H54 (cell line): ENCODE measurements around the gene RADIL.
"Not testable (repeated sequence)": the region's sequence is repeated elsewhere in the genome, so short reads cannot be mapped to it uniquely, and the experiment has no call there.

Source experiments
- DNase-seq: peaks from one replicate; pipeline ENCODE4 v3.0.0; 2011; ENCODE audit warnings: low spot score, mixed read lengths; ENCODE audit not compliant: insufficient read length
- FAIRE-seq: peaks from 3 replicates; lab custom pipeline; 2011; peaks lifted over from hg19 to GRCh38; lab: Jason Lieb, UNC
- POLR2A ChIP-seq: IDR thresholded peaks from 2 replicates; pipeline ENCODE4 v1.6.1; 2011; ENCODE audit warnings: low read depth, mild to moderate bottlenecking, low read length

RADIL gene

GRCh38 chr7:4797858-4798705 is 85.4 kb downstream of the RADIL start:
- 0 out of 2 replicates have a peak, but pooled peaks have one; percentile 13 for TF ChIP-seq POLR2A
- DNase-seq (no peak), FAIRE-seq (no peak)

GRCh38 chr7:4796453-4796852 is 87.1 kb downstream of the RADIL start:
- DNase-seq = no peak
- FAIRE-seq = no peak
- TF ChIP-seq POLR2A = no peak

GRCh38 chr7:4794591-4795350 is 88.7 kb downstream of the RADIL start:
- FAIRE-seq (no peak), DNase-seq (no peak)
- no peak for TF ChIP-seq POLR2A

- DNase-seq, FAIRE-seq: not testable (repeated sequence)
Observed at GRCh38 chr7:4794171-4794570, 89.3 kb downstream of the RADIL start.

GRCh38 chr7:4793385-4793993 is 90.0 kb downstream of the RADIL start:
- not testable (repeated sequence) for DNase-seq, FAIRE-seq

- no peak for FAIRE-seq
- DNase-seq = no peak
- no peak for TF ChIP-seq POLR2A
Observed at GRCh38 chr7:4792537-4793126, 90.9 kb downstream of the RADIL start.

GRCh38 chr7:4791738-4792536 is 91.6 kb downstream of the RADIL start:
- no peak for TF ChIP-seq POLR2A
- FAIRE-seq (no peak), DNase-seq (no peak)

GRCh38 chr7:4791101-4791737 is 92.3 kb downstream of the RADIL start:
- DNase-seq (no peak), FAIRE-seq (no peak)
- no peak for TF ChIP-seq POLR2A

GRCh38 chr7:4790516-4790991 is 93.0 kb downstream of the RADIL start:
- TF ChIP-seq POLR2A = no peak
- FAIRE-seq (no peak), DNase-seq (no peak)

- no peak for FAIRE-seq
- DNase-seq = no peak
- TF ChIP-seq POLR2A = no peak
Observed at GRCh38 chr7:4790078-4790465, 93.4 kb downstream of the RADIL start.

GRCh38 chr7:4789194-4790077 is 94.1 kb downstream of the RADIL start:
- FAIRE-seq (no peak), DNase-seq (no peak)
- no peak for TF ChIP-seq POLR2A

- TF ChIP-seq POLR2A = no peak
- DNase-seq = no peak
- FAIRE-seq = no peak
Observed at GRCh38 chr7:4788627-4789189, 94.8 kb downstream of the RADIL start.
